NB4 (cell line): ENCODE data around the gene PRODH2.
"Not testable (repeated sequence)": the region's sequence is repeated elsewhere in the genome, so short reads cannot be mapped to it uniquely, and the experiment has no call there.

Experiments used
- DNase-seq: peaks from one replicate; pipeline ENCODE4 v3.0.0; 2010; ENCODE audit warnings: low read depth
- H3K4me3 ChIP-seq: one replicate; pipeline ENCODE4 v1.5.1; 2011; ENCODE audit warnings: mild to moderate bottlenecking, low read depth, low read length, moderate library complexity
- CTCF ChIP-seq: IDR thresholded peaks from one replicate; pipeline ENCODE4 v1.5.1; 2012; ENCODE audit warnings: low read depth, low read length
- MAX ChIP-seq: IDR thresholded peaks from 2 replicates; pipeline ENCODE4 v1.6.1; 2011; ENCODE audit warnings: low read depth, low read length
- MYC ChIP-seq: IDR thresholded peaks from 2 replicates; pipeline ENCODE4 v1.6.1; 2011; ENCODE audit warnings: low read depth, low read length
- POLR2A ChIP-seq: IDR thresholded peaks from 2 replicates; pipeline ENCODE4 v1.6.1; 2011; ENCODE audit warnings: mild to moderate bottlenecking; ENCODE audit not compliant: insufficient read length; ENCODE audit errors: extremely low read depth

PRODH2 gene

GRCh38 chr19:35796645-35797542, 15.8 kb downstream of the PRODH2 start:
- TF ChIP-seq MAX (no peak), POLR2A (no peak), CTCF (no peak), MYC (no peak)
- no peak overlapping the region for H3K4me3 ChIP-seq
- no peak for DNase-seq

GRCh38 chr19:35795564-35795963, 17.1 kb downstream of the PRODH2 start:
- not testable (repeated sequence) for DNase-seq, H3K4me3 ChIP-seq

- peak; percentile 55 for DNase-seq
- no peak overlapping the region for H3K4me3 ChIP-seq
- no peak for TF ChIP-seq MAX
- no peak for TF ChIP-seq MYC
- no peak for TF ChIP-seq POLR2A
- no peak for TF ChIP-seq CTCF
Observed at GRCh38 chr19:35793381-35794165, 19.1 kb downstream of the PRODH2 start.

- H3K4me3 ChIP-seq = no peak overlapping the region
- DNase-seq = no peak
- TF ChIP-seq MYC (no peak), POLR2A (no peak), MAX (no peak), CTCF (no peak)
Observed at GRCh38 chr19:35792888-35793287, 19.8 kb downstream of the PRODH2 start.

GRCh38 chr19:35792312-35792711, 20.3 kb downstream of the PRODH2 start:
- no peak for DNase-seq
- TF ChIP-seq MYC = no peak
- TF ChIP-seq POLR2A = no peak
- TF ChIP-seq MAX = no peak
- no peak for TF ChIP-seq CTCF
- H3K4me3 ChIP-seq = no peak overlapping the region

GRCh38 chr19:35791814-35792279, 20.8 kb downstream of the PRODH2 start:
- no peak for DNase-seq
- no peak overlapping the region for H3K4me3 ChIP-seq
- TF ChIP-seq CTCF (no peak), POLR2A (no peak), MYC (no peak), MAX (no peak)
